HFFc6 (cell line): ENCODE results near the gene SH3BP4. TPM values are rescaled to one million over a fixed set of nuclear protein-coding genes. Genes with fewer than 3 reads are reported as not detected.

Experiments
- DNase-seq: peaks from one replicate; pipeline ENCODE4 v3.0.0-alpha.2; 2018
- H3K27ac Mint-ChIP-seq: 2 replicates; pipeline ENCODE4 v1.8.0; 2020; ENCODE audit warnings: mild to moderate bottlenecking, mixed read lengths
- H3K27me3 Mint-ChIP-seq: 2 replicates; pipeline ENCODE4 v1.8.0; 2021; ENCODE audit warnings: mild to moderate bottlenecking, moderate library complexity, mixed read lengths; ENCODE audit not compliant: insufficient read depth
- H3K36me3 Mint-ChIP-seq: 2 replicates; pipeline ENCODE4 v1.8.0; 2021; ENCODE audit warnings: low read depth, mixed read lengths
- H3K4me1 Mint-ChIP-seq: 2 replicates; pipeline ENCODE4 v1.8.0; 2020; ENCODE audit warnings: low read depth, mixed read lengths
- H3K4me3 Mint-ChIP-seq: 2 replicates; pipeline ENCODE4 v1.8.0; 2020; ENCODE audit warnings: mild to moderate bottlenecking, moderate library complexity, mixed read lengths
- H3K9me3 Mint-ChIP-seq: 2 replicates; pipeline ENCODE4 v1.8.0; 2020; ENCODE audit warnings: mild to moderate bottlenecking, mixed read lengths
- CTCF ChIP-seq: fragments of 200-600 bp; sonication (generic); IDR thresholded peaks from 2 replicates; pipeline ENCODE4 v1.5.0; 2021; ENCODE audit warnings: antibody characterized with exemption, mild to moderate bottlenecking
- total RNA-seq, 6 experiments: library from RNA; stranded (reverse); fragmentation: NEBNext Ultra II Directional; extraction: Animal tissue kit (Norgen Biotek cat#: 25700); gene quantifications; 2 replicates in 1 of 6; 3 replicates in 5 of 6; pipeline ENCODE4 v1.2.3, GENCODE V29; 2021

SH3BP4 gene
- total RNA-seq, 6 experiments from 2014 or later = 82.3 to 98.7 (median 87.8) TPM

- H3K27ac Mint-ChIP-seq = peak overlapping the region; percentile 57
- no peak overlapping the region for H3K4me3 Mint-ChIP-seq
- no peaks in the 10 kb centered on the region for H3K9me3 Mint-ChIP-seq
- no peak for DNase-seq
- peaks cover 52% of the 10 kb centered on the region for H3K36me3 Mint-ChIP-seq
- TF ChIP-seq CTCF = no peak
- peaks cover 47% of the 10 kb centered on the region for H3K4me1 Mint-ChIP-seq
- peaks cover 5% of the 10 kb centered on the region for H3K27me3 Mint-ChIP-seq
These were observed 80.0 kb downstream of the SH3BP4 start for GRCh38 chr2:235031686-235032373.

GRCh38 chr2:235032466-235032865, 80.6 kb downstream of the SH3BP4 start:
- Mint-ChIP-seq H3K36me3 (peaks cover 51% of the 10 kb centered on the region), H3K9me3 (no peaks in the 10 kb centered on the region), H3K27ac (no peak overlapping the region), H3K27me3 (peaks cover 5% of the 10 kb centered on the region), H3K4me1 (peaks cover 41% of the 10 kb centered on the region), H3K4me3 (no peak overlapping the region)
- no peak for TF ChIP-seq CTCF
- no peak for DNase-seq

GRCh38 chr2:235032949-235033348, 81.1 kb downstream of the SH3BP4 start:
- H3K36me3 Mint-ChIP-seq = peaks cover 51% of the 10 kb centered on the region
- peaks cover 36% of the 10 kb centered on the region for H3K4me1 Mint-ChIP-seq
- no peak for DNase-seq
- no peak overlapping the region for H3K4me3 Mint-ChIP-seq
- 0 out of 2 replicates have a peak overlapping the region, but pooled peaks have one; percentile 13 for H3K27ac Mint-ChIP-seq
- no peaks in the 10 kb centered on the region for H3K9me3 Mint-ChIP-seq
- peaks cover 5% of the 10 kb centered on the region for H3K27me3 Mint-ChIP-seq
- no peak for TF ChIP-seq CTCF

GRCh38 chr2:235034265-235035118, 82.7 kb downstream of the SH3BP4 start:
- H3K4me1 Mint-ChIP-seq = peaks cover 21% of the 10 kb centered on the region
- DNase-seq = no peak
- no peak for TF ChIP-seq CTCF
- peaks cover 45% of the 10 kb centered on the region for H3K36me3 Mint-ChIP-seq
- H3K9me3 Mint-ChIP-seq = no peaks in the 10 kb centered on the region
- peaks cover 2% of the 10 kb centered on the region for H3K27me3 Mint-ChIP-seq
- H3K4me3 Mint-ChIP-seq = no peak overlapping the region
- peak overlapping the region; percentile 2; the same call in 1 of the 2 replicates for H3K27ac Mint-ChIP-seq

GRCh38 chr2:235037604-235038166, 85.9 kb downstream of the SH3BP4 start:
- TF ChIP-seq CTCF = no peak
- no peak for DNase-seq
- peaks cover 2% of the 10 kb centered on the region for H3K27me3 Mint-ChIP-seq
- H3K27ac Mint-ChIP-seq = 0 out of 2 replicates have a peak overlapping the region, but pooled peaks have one; percentile 0
- peaks cover 55% of the 10 kb centered on the region for H3K36me3 Mint-ChIP-seq
- no peaks in the 10 kb centered on the region for H3K9me3 Mint-ChIP-seq
- H3K4me1 Mint-ChIP-seq = no peaks in the 10 kb centered on the region; the same call in 1 of the 2 replicates
- H3K4me3 Mint-ChIP-seq = no peak overlapping the region
